ENCODE measurements around the gene ABCA10.

The ABCA10 gene

DNA sequence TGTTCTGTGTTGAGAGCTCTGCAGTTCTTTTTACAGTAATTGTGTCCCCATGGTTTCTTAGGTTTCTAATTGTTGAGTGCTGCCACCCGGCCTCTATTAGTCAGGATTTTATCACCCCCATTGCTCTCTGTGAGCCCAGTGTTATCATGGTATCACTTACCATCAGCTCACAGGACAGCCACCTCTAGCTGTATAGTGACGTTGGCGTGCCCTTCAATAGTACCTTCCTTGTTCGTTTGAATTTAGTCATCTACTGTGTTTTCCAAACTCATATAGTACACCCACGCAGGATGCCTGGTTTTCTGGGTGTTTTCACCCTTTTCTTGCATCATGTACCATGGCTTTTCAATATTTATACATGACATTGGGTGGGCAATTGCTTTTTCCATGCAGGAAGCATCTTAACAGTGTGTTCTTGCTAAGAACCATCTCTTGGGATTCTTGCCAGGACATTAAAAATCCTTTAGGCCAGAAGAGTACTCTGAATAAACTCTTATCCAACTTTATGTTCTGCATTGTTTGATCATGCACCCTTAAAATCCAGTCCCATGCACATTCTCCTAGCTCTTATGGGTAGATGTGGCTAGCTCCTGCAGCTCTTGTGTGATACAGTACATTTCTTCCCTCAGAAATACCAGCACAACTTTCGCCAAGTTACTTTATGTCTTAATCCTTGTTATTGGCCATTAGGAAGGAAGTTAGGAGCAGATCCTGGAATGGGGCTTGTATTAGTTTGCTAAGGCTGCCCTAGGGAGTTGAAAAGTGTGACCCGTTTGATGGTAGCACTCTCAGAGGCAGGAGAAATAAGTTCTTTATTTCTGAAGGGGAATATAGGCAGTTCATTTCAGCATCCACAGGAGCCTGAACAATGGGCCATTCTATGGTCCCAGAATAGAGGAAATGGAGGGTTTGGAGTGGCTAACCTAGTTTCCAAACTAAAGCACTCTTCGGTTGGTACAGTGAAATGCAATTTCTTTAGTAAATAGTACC lies 11.3 kb upstream of the ABCA10 start:
- Histone ChIP-seq H3K36me3 (replicated peaks) (no peaks in the 10 kb centered on the region), H3K27me3 (ENCODE audit: low read depth) (no peaks in the 10 kb centered on the region), H3K4me3 (no peak overlapping the region), H3K4me1 (no peaks in the 10 kb centered on the region), H3K9me3 (no peaks in the 10 kb centered on the region)
- in situ Hi-C loops (cut with MboI; ENCODE audit: low sequenced_read_pairs), result loop anchor here (5.0 kb wide), 1 partner anchor 463 kb away; no protein-coding TSS in a partner anchor
- DNase-seq (ENCODE audit: low spot score in 2 of 2), result no peak

DNA sequence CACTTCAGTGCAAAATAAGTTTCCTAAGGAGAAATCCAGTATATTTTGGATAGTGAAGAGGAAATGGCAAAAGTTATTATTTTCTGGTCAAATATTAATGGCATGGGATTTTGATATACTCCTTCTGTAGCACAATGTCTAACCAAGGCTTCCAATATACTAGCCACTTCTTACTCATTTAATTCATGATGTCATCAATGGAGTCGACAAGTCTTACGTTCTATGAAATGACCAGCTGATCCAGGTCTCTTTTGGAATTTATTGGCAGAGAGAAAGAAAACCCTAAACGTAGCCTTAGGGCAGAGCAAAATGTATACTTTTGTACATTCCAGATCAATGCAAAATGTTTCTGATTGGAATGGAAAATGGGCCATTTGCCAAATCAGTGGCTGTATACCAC lies 8.3 kb upstream of the ABCA10 start:
- in situ Hi-C loops (cut with MboI; ENCODE audit: low sequenced_read_pairs), result no loop called here
- Histone ChIP-seq H3K9me3 (no peaks in the 10 kb centered on the region), H3K4me1 (no peaks in the 10 kb centered on the region), H3K27me3 (ENCODE audit: low read depth) (no peaks in the 10 kb centered on the region), H3K4me3 (no peak overlapping the region), H3K36me3 (replicated peaks) (no peaks in the 10 kb centered on the region)
- DNase-seq (ENCODE audit: low spot score in 2 of 2), result no peak

DNA sequence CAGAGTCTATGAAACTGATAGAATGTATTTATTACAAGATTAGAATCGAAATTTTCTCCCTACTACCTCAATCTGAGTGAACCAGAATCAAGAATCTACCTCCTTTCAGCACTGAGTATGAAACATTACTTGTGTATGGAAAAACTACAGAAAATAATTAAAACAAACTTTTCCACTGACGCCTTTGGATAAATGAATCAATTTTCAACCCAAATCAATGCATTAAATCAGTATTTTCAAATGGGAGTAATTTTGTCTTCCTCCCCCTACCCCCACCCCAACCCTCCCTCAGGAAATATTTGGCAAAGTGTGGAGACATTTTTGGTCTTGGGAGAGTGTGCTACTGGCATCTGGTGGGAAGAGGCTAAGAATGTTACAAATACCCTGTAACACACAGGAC lies 7.8 kb upstream of the ABCA10 start:
- H3K4me3 ChIP-seq, result no peak overlapping the region
- no peaks in the 10 kb centered on the region for H3K36me3 ChIP-seq (replicated peaks)
- H3K27me3 ChIP-seq (ENCODE audit: low read depth), result no peaks in the 10 kb centered on the region
- no peaks in the 10 kb centered on the region for H3K9me3 ChIP-seq
- no peaks in the 10 kb centered on the region for H3K4me1 ChIP-seq
- in situ Hi-C loops (cut with MboI; ENCODE audit: low sequenced_read_pairs), result no loop called here
- no peak for DNase-seq (ENCODE audit: low spot score in 2 of 2)

DNA sequence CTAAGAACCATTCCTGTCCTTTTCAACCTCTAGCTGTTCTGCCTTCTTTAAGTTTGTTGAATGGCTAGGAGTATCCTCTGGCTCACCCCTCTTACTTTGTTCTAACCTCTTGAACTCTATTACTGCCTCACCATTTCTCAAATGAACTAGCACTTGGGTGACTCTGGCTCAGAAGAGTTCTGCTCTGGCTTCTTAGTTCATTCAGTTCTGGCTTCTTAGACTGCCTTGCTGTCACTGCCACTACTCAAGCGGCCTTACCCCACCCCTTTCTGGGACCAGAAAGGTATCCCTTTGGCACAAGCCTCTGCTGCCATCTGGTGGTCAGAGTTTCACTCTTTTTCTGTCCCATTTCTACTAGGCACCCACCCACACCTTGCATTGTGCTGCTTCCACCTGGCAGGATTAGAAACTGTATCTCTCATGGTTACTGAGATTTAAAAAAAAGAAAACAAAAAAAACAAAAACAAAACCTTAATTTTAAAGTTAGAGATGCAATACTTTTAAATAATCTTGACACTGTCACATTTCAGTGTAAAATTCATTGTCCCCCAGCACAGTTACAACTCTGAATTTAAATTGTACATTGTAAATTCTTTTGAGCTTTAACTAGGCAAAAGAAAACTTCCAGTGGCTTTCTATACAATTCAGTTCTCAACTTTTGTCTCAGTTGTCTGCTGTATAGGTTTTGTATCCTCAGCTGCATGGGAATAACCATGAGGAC lies 6.9 kb upstream of the ABCA10 start:
- H3K4me1 ChIP-seq, result no peaks in the 10 kb centered on the region
- H3K4me3 ChIP-seq, result no peak overlapping the region
- no peaks in the 10 kb centered on the region for H3K27me3 ChIP-seq (ENCODE audit: low read depth)
- H3K9me3 ChIP-seq, result no peaks in the 10 kb centered on the region
- no peaks in the 10 kb centered on the region for H3K36me3 ChIP-seq (replicated peaks)
- peak; percentile 71 to 90 for DNase-seq (ENCODE audit: low spot score in 2 of 2)
- in situ Hi-C loops (cut with MboI; ENCODE audit: low sequenced_read_pairs), result no loop called here

DNA sequence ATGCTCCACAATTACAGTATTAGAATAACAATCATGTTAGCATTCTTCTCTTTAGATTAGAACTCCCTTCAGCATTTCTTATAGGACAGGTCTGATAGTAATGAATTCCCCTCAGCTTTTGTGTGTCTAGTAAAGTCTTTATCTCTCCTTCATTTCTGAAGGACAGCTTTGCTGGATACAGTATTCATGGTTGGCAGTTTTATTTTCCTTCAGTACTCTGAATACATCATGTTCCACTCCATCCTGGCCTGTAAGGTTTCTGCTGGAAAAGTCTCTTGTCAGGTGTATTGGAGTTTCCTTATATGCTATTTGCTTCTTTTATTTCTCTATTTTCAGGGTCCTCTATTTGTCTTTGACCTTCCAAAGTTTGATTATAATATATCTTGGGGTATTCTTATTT lies 4.0 kb upstream of the ABCA10 start:
- no peak for DNase-seq (ENCODE audit: low spot score in 2 of 2)
- H3K36me3 ChIP-seq (replicated peaks), result no peaks in the 10 kb centered on the region
- no peak overlapping the region for H3K4me3 ChIP-seq
- H3K4me1 ChIP-seq, result no peaks in the 10 kb centered on the region
- no peaks in the 10 kb centered on the region for H3K9me3 ChIP-seq
- in situ Hi-C loops (cut with MboI; ENCODE audit: low sequenced_read_pairs), result no loop called here
- H3K27me3 ChIP-seq (ENCODE audit: low read depth), result no peaks in the 10 kb centered on the region

DNA sequence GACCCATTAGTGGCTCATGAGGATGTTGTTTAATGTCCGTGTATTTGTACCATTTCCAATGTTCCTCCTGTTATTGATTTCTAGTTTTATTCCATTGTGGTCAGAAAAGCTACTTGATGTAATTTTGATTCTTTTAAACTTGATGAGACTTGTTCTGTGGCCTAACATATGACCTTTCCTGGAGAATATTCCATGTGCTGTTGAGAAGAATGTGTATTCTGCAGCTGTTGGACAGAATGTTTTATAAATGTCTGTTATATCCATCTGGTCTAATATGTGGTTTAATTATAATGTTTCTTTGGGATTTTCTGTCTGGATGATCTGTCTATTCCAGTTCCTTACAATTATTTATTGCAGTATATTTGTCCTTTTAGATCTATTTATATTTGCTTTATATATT lies 2.9 kb upstream of the ABCA10 start:
- DNase-seq (ENCODE audit: low spot score in 2 of 2), result no peak
- Histone ChIP-seq H3K4me3 (no peak overlapping the region), H3K4me1 (no peaks in the 10 kb centered on the region), H3K36me3 (replicated peaks) (no peaks in the 10 kb centered on the region), H3K9me3 (no peaks in the 10 kb centered on the region), H3K27me3 (ENCODE audit: low read depth) (no peaks in the 10 kb centered on the region)
- in situ Hi-C loops (cut with MboI; ENCODE audit: low sequenced_read_pairs), result no loop called here

DNA sequence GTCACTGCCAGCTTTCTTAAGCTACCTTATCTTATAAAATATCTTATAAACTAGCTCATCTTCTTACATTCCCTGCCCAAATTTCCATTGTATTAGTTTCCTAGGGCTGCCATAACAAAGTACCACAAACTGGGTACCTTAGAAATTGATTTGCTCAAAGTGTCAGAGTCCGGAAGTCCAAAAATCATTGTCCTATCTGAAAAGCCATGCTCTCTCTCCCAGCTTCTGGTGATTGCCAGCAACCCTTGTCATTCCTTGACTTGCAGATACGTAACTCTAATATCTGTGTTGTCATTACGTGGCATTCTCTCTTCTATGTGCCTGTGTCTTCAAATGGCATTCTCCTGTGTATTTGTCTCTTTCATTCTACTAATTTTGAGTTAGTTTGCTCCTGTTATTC lies 2.3 kb upstream of the ABCA10 start:
- Histone ChIP-seq H3K4me1 (no peaks in the 10 kb centered on the region), H3K4me3 (no peak overlapping the region), H3K9me3 (no peaks in the 10 kb centered on the region), H3K36me3 (replicated peaks) (no peaks in the 10 kb centered on the region), H3K27me3 (ENCODE audit: low read depth) (no peaks in the 10 kb centered on the region)
- in situ Hi-C loops (cut with MboI; ENCODE audit: low sequenced_read_pairs), result no loop called here
- no peak for DNase-seq (ENCODE audit: low spot score in 2 of 2)

DNA sequence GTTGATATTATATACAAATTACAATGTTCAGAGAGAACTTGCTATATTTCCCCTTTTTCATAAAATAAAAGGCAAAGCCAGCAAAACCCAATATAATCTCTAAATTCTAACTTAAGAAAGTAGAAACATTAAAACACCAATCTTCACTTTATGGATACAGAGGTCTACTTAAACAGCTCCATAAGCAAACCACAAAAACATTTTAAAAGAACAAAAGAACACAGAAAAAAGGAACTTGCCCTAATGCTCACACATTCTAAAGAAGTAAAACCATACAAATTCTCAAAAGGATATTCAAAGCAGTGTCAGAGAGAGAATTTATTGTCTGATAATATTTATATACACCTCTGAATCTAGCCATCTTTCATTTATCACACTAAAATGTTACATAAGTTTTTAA lies 606 bp downstream of the ABCA10 start:
- in situ Hi-C loops (cut with MboI; ENCODE audit: low sequenced_read_pairs), result no loop called here
- no peak overlapping the region for H3K4me3 ChIP-seq
- no peaks in the 10 kb centered on the region for H3K9me3 ChIP-seq
- no peaks in the 10 kb centered on the region for H3K27me3 ChIP-seq (ENCODE audit: low read depth)
- H3K36me3 ChIP-seq (replicated peaks), result no peaks in the 10 kb centered on the region
- H3K4me1 ChIP-seq, result no peaks in the 10 kb centered on the region
- DNase-seq (ENCODE audit: low spot score in 2 of 2), result no peak

DNA sequence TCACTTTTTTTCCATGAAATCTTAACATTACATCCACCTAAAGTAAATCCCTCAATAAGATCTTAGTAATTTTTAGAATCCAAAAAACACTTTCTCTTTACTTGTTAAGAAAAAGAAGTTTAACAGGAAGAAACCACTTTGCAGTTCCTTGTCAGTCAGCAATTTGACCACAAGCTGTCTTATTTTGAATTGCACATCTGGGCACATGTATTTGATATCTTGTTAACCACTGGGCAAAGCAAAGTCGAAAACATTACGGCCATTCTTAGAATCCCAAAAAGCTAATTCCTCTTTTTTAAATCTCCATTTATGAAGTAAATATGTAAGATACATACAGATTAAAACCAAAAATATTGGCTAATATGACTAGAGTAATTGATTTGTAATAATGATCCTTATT lies 1.1 kb downstream of the ABCA10 start:
- no peaks in the 10 kb centered on the region for H3K27me3 ChIP-seq (ENCODE audit: low read depth)
- DNase-seq (ENCODE audit: low spot score in 2 of 2), result no peak
- in situ Hi-C loops (cut with MboI; ENCODE audit: low sequenced_read_pairs), result no loop called here
- H3K4me3 ChIP-seq, result no peak overlapping the region
- no peaks in the 10 kb centered on the region for H3K9me3 ChIP-seq
- no peaks in the 10 kb centered on the region for H3K4me1 ChIP-seq
- H3K36me3 ChIP-seq (replicated peaks), result no peaks in the 10 kb centered on the region

DNA sequence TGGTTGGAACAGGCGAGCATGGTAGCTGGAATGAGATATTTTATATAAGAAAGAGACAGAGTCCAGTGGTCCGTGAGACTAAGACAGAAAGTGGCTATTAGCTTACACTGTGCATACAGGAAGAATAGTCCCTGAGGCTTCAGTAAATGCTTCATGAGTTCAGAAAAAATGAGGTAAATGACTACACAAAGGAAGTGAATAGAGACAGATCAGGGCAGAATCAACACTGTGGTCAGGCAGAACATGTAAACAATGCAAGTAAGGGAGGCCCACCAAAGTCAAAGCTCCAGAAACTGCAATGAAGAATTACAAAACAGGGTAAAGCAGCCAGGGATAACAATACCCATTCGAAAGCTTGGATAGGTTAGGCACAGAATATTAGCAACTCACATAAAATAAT lies 4.8 kb downstream of the ABCA10 start:
- H3K4me1 ChIP-seq, result no peaks in the 10 kb centered on the region
- in situ Hi-C loops (cut with MboI; ENCODE audit: low sequenced_read_pairs), result no loop called here
- DNase-seq (ENCODE audit: low spot score in 2 of 2), result no peak

DNA sequence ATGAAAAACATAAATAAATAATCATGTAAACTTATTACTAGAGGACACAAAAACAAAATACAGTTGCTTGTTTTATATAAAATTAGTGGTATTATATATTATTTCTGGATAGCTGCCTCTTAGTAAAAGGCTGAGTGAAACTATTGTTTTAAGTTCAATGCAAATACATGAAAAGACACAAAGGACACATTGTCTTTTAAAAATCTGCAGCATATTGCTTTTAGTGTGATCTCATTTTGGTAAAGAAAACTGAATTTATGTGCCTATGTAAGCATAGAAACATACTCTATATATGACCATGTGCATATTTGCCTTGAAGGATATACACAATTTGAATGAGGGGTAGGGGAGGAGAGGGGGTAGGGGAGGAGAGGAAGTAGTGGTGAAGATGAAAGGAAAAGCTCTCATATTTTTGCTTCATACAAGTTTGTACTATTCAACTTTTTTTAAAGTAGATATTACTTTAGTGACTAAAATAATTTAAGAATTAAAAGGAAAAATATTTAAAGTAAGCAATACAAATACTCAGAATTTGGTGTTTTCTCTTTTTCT lies 5.8 kb downstream of the ABCA10 start:
- Histone ChIP-seq H3K9me3 (no peaks in the 10 kb centered on the region), H3K4me1 (no peaks in the 10 kb centered on the region), H3K4me3 (no peak overlapping the region), H3K36me3 (replicated peaks) (no peaks in the 10 kb centered on the region), H3K27me3 (ENCODE audit: low read depth) (no peaks in the 10 kb centered on the region; the same call in 1 of the 2 replicates)
- DNase-seq (ENCODE audit: low spot score in 2 of 2), result no peak
- in situ Hi-C loops (cut with MboI; ENCODE audit: low sequenced_read_pairs), result no loop called here

More for the DNA sequence above, 4.8 kb downstream of the ABCA10 start:
- Histone ChIP-seq H3K36me3 (replicated peaks) (no peaks in the 10 kb centered on the region), H3K9me3 (no peaks in the 10 kb centered on the region), H3K4me3 (no peak overlapping the region), H3K27me3 (ENCODE audit: low read depth) (no peaks in the 10 kb centered on the region; the same call in 1 of the 2 replicates)

DNA sequence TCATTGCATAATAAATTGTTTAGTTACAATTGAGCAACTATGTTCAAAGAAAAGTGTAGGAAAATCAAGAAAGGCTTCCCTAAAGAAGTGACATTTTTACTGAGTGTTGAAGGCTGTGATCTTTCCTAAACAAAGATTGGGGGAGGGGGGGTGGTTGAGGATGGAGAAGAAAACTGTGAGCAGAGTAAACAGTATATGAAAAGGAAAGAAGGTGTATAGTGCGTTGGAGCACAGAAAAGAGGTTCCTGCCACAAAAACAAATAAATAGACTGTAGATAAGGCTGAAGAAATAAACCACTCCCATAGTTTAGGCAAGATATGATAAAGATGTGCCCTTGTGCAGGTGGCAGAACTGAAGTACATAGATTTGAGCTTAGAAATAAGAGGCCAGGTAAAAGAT lies 8.5 kb downstream of the ABCA10 start:
- Histone ChIP-seq H3K4me1 (no peaks in the 10 kb centered on the region), H3K27me3 (ENCODE audit: low read depth) (no peaks in the 10 kb centered on the region; the same call in 1 of the 2 replicates), H3K9me3 (no peaks in the 10 kb centered on the region), H3K4me3 (no peak overlapping the region), H3K36me3 (replicated peaks) (no peaks in the 10 kb centered on the region)
- DNase-seq (ENCODE audit: low spot score in 2 of 2), result no peak
- in situ Hi-C loops (cut with MboI; ENCODE audit: low sequenced_read_pairs), result no loop called here

DNA sequence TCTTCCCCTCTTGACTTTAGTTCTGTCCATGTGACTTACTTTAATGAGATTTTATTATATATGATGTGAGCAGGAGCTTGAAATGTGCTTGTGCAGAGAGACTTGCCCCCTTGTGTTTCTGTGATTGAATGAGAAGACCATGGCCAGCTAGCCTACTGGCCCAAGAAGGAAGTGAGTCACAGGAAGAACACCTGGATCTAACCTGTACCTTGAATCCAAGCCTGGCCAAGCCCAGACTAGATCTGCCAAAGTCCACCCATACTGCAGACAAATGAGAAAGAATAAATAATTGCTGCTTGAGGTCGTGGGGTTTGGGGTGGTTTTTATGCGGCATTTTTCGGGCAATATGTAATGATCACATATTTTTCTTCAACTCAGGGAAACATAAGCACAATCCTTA lies 9.6 kb downstream of the ABCA10 start:
- no peaks in the 10 kb centered on the region for H3K4me1 ChIP-seq
- in situ Hi-C loops (cut with MboI; ENCODE audit: low sequenced_read_pairs), result no loop called here
- DNase-seq (ENCODE audit: low spot score in 2 of 2), result no peak
- no peaks in the 10 kb centered on the region for H3K9me3 ChIP-seq
- no peak overlapping the region for H3K4me3 ChIP-seq
- no peaks in the 10 kb centered on the region for H3K36me3 ChIP-seq (replicated peaks)
- H3K27me3 ChIP-seq (ENCODE audit: low read depth), result no peaks in the 10 kb centered on the region; the same call in 1 of the 2 replicates

Measured in HAP-1 (cell line).